Neural progenitor cell (in vitro differentiated cells): ENCODE results near the gene NAA15. TPM values are rescaled to one million over a fixed set of nuclear protein-coding genes. Genes with fewer than 3 reads are reported as not detected.

ENCODE experiments used
- DNase-seq: peaks from one replicate; pipeline ENCODE4 v3.0.0-alpha.2; 2016; ENCODE audit warnings: low spot score
- H2AFZ ChIP-seq: fragments of 200-600 bp; sonication (generic); replicated peaks from 2 replicates; pipeline ENCODE4 v1.6.1; 2016; ENCODE audit warnings: antibody characterized with exemption
- H3F3A ChIP-seq: fragments of 200-600 bp; sonication (generic); 2 replicates; pipeline ENCODE4 v1.6.1; 2016; ENCODE audit warnings: antibody characterized with exemption, low read depth
- H3K27ac ChIP-seq: fragments of 200-600 bp; sonication (generic); 2 replicates; pipeline ENCODE4 v1.5.1; 2016; ENCODE audit warnings: mild to moderate bottlenecking
- H3K27me3 ChIP-seq: fragments of 200-600 bp; sonication (generic); 2 replicates; pipeline ENCODE4 v1.6.1; 2016; ENCODE audit warnings: mild to moderate bottlenecking, moderate library complexity
- H3K36me3 ChIP-seq: fragments of 200-600 bp; sonication (generic); 2 replicates; pipeline ENCODE4 v1.5.1; 2016
- H3K4me1 ChIP-seq: fragments of 200-600 bp; sonication (generic); 2 replicates; pipeline ENCODE4 v1.6.1; 2016; ENCODE audit warnings: mixed run types
- H3K4me2 ChIP-seq: fragments of 200-600 bp; sonication (generic); 2 replicates; pipeline ENCODE4 v1.6.1; 2016
- H3K4me3 ChIP-seq: fragments of 200-600 bp; sonication (generic); 2 replicates; pipeline ENCODE4 v1.5.1; 2016
- H3K79me2 ChIP-seq: fragments of 200-600 bp; sonication (generic); 2 replicates; pipeline ENCODE4 v1.6.1; 2016; ENCODE audit warnings: low read depth
- H3K9ac ChIP-seq: fragments of 200-600 bp; sonication (generic); 2 replicates; pipeline ENCODE4 v1.6.1; 2016
- H3K9me3 ChIP-seq: fragments of 200-600 bp; sonication (generic); 2 replicates; pipeline ENCODE4 v1.5.1; 2016; ENCODE audit warnings: low read depth
- H4K20me1 ChIP-seq: fragments of 200-600 bp; sonication (generic); 2 replicates; pipeline ENCODE4 v1.6.1; 2016; ENCODE audit warnings: low read depth
- H3K27ac Mint-ChIP-seq: 3 replicates; pipeline ENCODE4 v1.8.0; 2021; ENCODE audit warnings: mixed read lengths
- H3K27me3 Mint-ChIP-seq: 2 replicates; pipeline ENCODE4 v1.8.0; 2022; ENCODE audit warnings: low read depth, mild to moderate bottlenecking, inconsistent platforms, moderate library complexity, mixed read lengths; ENCODE audit not compliant: insufficient read depth
- H3K36me3 Mint-ChIP-seq: 3 replicates; pipeline ENCODE4 v1.8.0; 2021; ENCODE audit warnings: mixed read lengths
- H3K4me1 Mint-ChIP-seq: 3 replicates; pipeline ENCODE4 v1.8.0; 2021; ENCODE audit warnings: mixed read lengths
- H3K4me3 Mint-ChIP-seq: 3 replicates; pipeline ENCODE4 v1.8.0; 2021; ENCODE audit warnings: mild to moderate bottlenecking, moderate library complexity, mixed read lengths
- H3K9me3 Mint-ChIP-seq: 3 replicates; pipeline ENCODE4 v1.8.0; 2020; ENCODE audit warnings: mixed read lengths
- EZH2 ChIP-seq: fragments of 200-600 bp; sonication (generic); IDR thresholded peaks from 2 replicates; pipeline ENCODE4 v1.6.1; 2017; ENCODE audit warnings: antibody characterized with exemption, mild to moderate bottlenecking, moderate library complexity
- EZH2phosphoT487 ChIP-seq: fragments of 200-600 bp; sonication (generic); IDR thresholded peaks from 2 replicates; pipeline ENCODE4 v1.6.1; 2017; ENCODE audit warnings: antibody characterized with exemption
- total RNA-seq: library from RNA; depleted of rRNA; stranded (reverse); fragments of >200 nt; gene quantifications from 2 replicates; pipeline ENCODE4 v1.2.3, GENCODE V29; 2015; ENCODE audit warnings: low replicate concordance
- TF ChIP-seq, protein P1 (sequence below): fragments of 200-600 bp; sonication (generic); IDR thresholded peaks from 2 replicates; pipeline ENCODE4 v1.5.1; 2017; ENCODE audit warnings: antibody characterized with exemption, mild to moderate bottlenecking

The NAA15 gene
- total RNA-seq, 1 donor from 2014 or later = 69.0 TPM

- TF ChIP-seq EZH2phosphoT487 = no peak
- TF ChIP-seq, protein P1, sequence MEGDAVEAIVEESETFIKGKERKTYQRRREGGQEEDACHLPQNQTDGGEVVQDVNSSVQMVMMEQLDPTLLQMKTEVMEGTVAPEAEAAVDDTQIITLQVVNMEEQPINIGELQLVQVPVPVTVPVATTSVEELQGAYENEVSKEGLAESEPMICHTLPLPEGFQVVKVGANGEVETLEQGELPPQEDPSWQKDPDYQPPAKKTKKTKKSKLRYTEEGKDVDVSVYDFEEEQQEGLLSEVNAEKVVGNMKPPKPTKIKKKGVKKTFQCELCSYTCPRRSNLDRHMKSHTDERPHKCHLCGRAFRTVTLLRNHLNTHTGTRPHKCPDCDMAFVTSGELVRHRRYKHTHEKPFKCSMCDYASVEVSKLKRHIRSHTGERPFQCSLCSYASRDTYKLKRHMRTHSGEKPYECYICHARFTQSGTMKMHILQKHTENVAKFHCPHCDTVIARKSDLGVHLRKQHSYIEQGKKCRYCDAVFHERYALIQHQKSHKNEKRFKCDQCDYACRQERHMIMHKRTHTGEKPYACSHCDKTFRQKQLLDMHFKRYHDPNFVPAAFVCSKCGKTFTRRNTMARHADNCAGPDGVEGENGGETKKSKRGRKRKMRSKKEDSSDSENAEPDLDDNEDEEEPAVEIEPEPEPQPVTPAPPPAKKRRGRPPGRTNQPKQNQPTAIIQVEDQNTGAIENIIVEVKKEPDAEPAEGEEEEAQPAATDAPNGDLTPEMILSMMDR = no peak
- no peak for TF ChIP-seq EZH2
- Mint-ChIP-seq H3K4me1 (no peaks in the 10 kb centered on the region), H3K4me3 (no peak overlapping the region), H3K36me3 (peaks cover 29% of the 10 kb centered on the region), H3K27ac (no peak overlapping the region), H3K27me3 (no peaks in the 10 kb centered on the region), H3K9me3 (no peaks in the 10 kb centered on the region)
- Histone ChIP-seq H3K27ac (no peak overlapping the region), H3K79me2 (no peaks in the 10 kb centered on the region), H3K4me2 (no peak overlapping the region), H3K4me3 (no peak overlapping the region), H3K9me3 (no peaks in the 10 kb centered on the region), H3K4me1 (no peaks in the 10 kb centered on the region), H3F3A (no peaks in the 10 kb centered on the region), H3K27me3 (no peaks in the 10 kb centered on the region), H3K9ac (no peak overlapping the region), H3K36me3 (peaks cover 24% of the 10 kb centered on the region), H2AFZ (no peak overlapping the region), H4K20me1 (no peaks in the 10 kb centered on the region)
- DNase-seq = no peak
These were observed 90.4 kb downstream of the NAA15 start for GRCh38 chr4:139391731-139392130.

DNA sequence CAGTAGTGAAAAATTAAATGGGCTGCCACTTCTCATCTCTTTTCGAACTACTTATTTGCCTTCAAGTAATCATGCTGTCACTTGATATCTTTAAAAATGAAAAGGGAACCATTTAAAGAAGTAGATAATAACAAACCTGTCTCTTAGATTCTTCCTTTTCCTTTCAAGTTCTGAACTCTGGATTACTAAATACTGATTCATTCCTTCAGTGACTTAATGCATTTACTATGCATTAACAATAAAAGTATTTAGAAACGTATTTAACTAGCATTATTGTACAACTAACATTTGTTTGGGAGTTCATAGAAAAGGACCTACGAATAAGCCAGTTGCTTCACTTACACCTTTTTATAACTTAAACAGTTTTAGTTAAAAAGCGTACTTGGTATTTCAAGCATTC lies 91.5 kb downstream of the NAA15 start:
- DNase-seq = no peak
- Histone ChIP-seq H3F3A (no peaks in the 10 kb centered on the region), H4K20me1 (no peaks in the 10 kb centered on the region), H3K4me2 (no peak overlapping the region), H3K79me2 (no peaks in the 10 kb centered on the region), H3K27me3 (no peaks in the 10 kb centered on the region), H3K9me3 (no peaks in the 10 kb centered on the region), H3K4me1 (no peaks in the 10 kb centered on the region), H3K27ac (no peak overlapping the region), H3K36me3 (peaks cover 24% of the 10 kb centered on the region), H2AFZ (no peak overlapping the region), H3K4me3 (no peak overlapping the region), H3K9ac (no peak overlapping the region)
- H3K27ac Mint-ChIP-seq = no peak overlapping the region
- H3K9me3 Mint-ChIP-seq = no peaks in the 10 kb centered on the region
- no peaks in the 10 kb centered on the region for H3K4me1 Mint-ChIP-seq
- H3K27me3 Mint-ChIP-seq = no peaks in the 10 kb centered on the region
- no peak for TF ChIP-seq EZH2
- TF ChIP-seq, protein P1 = no peak
- no peak for TF ChIP-seq EZH2phosphoT487
- H3K36me3 Mint-ChIP-seq = peaks cover 30% of the 10 kb centered on the region
- no peak overlapping the region for H3K4me3 Mint-ChIP-seq

DNA sequence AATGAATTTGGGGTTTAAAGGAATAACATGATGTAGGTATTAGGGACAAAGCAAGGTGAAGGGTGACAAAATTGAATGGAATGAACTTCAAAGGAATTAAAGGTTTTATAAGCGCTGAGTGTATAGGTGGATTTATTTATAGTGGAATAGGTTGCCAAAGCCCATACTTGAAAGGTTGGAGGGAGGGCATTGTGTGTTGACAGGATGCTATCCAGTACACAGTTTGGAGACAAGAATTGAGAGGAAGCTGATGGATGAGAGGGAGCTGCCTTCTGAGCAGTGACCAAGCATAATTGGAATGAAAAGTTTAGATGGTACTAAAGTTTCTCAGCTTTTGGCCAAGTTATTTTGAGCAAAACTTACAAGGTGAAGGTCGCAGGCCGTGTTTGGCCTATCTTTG lies 100.1 kb downstream of the NAA15 start:
- Histone ChIP-seq H3K4me1 (no peaks in the 10 kb centered on the region), H3K4me2 (no peak overlapping the region), H3K9ac (no peak overlapping the region), H3K9me3 (no peaks in the 10 kb centered on the region), H2AFZ (no peak overlapping the region), H3K27ac (no peak overlapping the region), H3K27me3 (no peaks in the 10 kb centered on the region), H3F3A (no peaks in the 10 kb centered on the region), H4K20me1 (no peaks in the 10 kb centered on the region), H3K79me2 (no peaks in the 10 kb centered on the region), H3K4me3 (no peak overlapping the region), H3K36me3 (no peaks in the 10 kb centered on the region)
- DNase-seq = no peak
- H3K4me3 Mint-ChIP-seq = no peak overlapping the region
- no peaks in the 10 kb centered on the region for H3K4me1 Mint-ChIP-seq
- no peak overlapping the region for H3K27ac Mint-ChIP-seq
- no peaks in the 10 kb centered on the region for H3K27me3 Mint-ChIP-seq
- no peaks in the 10 kb centered on the region for H3K9me3 Mint-ChIP-seq
- TF ChIP-seq EZH2phosphoT487 (no peak), EZH2 (no peak)
- TF ChIP-seq, protein P1 = no peak
- peaks cover 11% of the 10 kb centered on the region for H3K36me3 Mint-ChIP-seq
